NCI-H2227 (cell line): ENCODE data around the gene GPATCH2.
"Not testable (repeated sequence)": the region's sequence is repeated elsewhere in the genome, so short reads cannot be mapped to it uniquely, and the experiment has no call there.

Experiments used
- DNase-seq: peaks from one replicate; lab custom pipeline; 2025; ENCODE audit not compliant: unreplicated experiment; lab: John Stamatoyannopoulos, UW

Gene GPATCH2

GRCh38 chr1:217584286-217584811, 46.5 kb downstream of the GPATCH2 start:
- not testable (repeated sequence) for DNase-seq

GRCh38 chr1:217577336-217577735, 53.6 kb downstream of the GPATCH2 start:
- DNase-seq, result no peak

GRCh38 chr1:217574265-217574949, 56.5 kb downstream of the GPATCH2 start:
- no peak for DNase-seq

- DNase-seq, result no peak
These were observed 61.9 kb downstream of the GPATCH2 start for GRCh38 chr1:217569021-217569420.

GRCh38 chr1:217568200-217568599, 62.7 kb downstream of the GPATCH2 start:
- no peak for DNase-seq

- no peak for DNase-seq
These were observed 66.1 kb downstream of the GPATCH2 start for GRCh38 chr1:217564833-217565232.

- no peak for DNase-seq
These were observed 66.7 kb downstream of the GPATCH2 start for GRCh38 chr1:217564207-217564606.

- no peak for DNase-seq
These were observed 67.7 kb downstream of the GPATCH2 start for GRCh38 chr1:217563179-217563578.

- no peak for DNase-seq
These were observed 68.5 kb downstream of the GPATCH2 start for GRCh38 chr1:217562229-217562878.

GRCh38 chr1:217561446-217561845, 69.4 kb downstream of the GPATCH2 start:
- DNase-seq, result no peak

- no peak for DNase-seq
These were observed 76.0 kb downstream of the GPATCH2 start for GRCh38 chr1:217554849-217555248.

GRCh38 chr1:217553949-217554509, 76.9 kb downstream of the GPATCH2 start:
- DNase-seq, result peak; percentile 64

GRCh38 chr1:217552339-217552951, 78.4 kb downstream of the GPATCH2 start:
- no peak for DNase-seq

- DNase-seq, result no peak
These were observed 88.1 kb downstream of the GPATCH2 start for GRCh38 chr1:217542837-217543236.

- DNase-seq, result no peak
These were observed 88.6 kb downstream of the GPATCH2 start for GRCh38 chr1:217542136-217542777.

GRCh38 chr1:217540321-217540720, 90.6 kb downstream of the GPATCH2 start:
- DNase-seq, result no peak

- no peak for DNase-seq
These were observed 91.4 kb downstream of the GPATCH2 start for GRCh38 chr1:217539510-217539909.

GRCh38 chr1:217535601-217536377, 95.1 kb downstream of the GPATCH2 start:
- DNase-seq, result no peak

- DNase-seq, result no peak
These were observed 96.3 kb downstream of the GPATCH2 start for GRCh38 chr1:217534566-217534965.

GRCh38 chr1:217528271-217528670, 102.6 kb downstream of the GPATCH2 start:
- DNase-seq, result no peak
